AG09319 (cell line): ENCODE measurements around the gene BCL2L11.

ENCODE experiments used
- DNase-seq: peaks from one replicate; pipeline ENCODE4 v3.0.0-alpha.2; 2010; ENCODE audit warnings: low read depth; ENCODE audit errors: extremely low read depth
- TF ChIP-seq, protein P1 (sequence below): IDR thresholded peaks from 2 replicates; pipeline ENCODE4 v1.5.1; 2011; ENCODE audit warnings: low read depth, mild to moderate bottlenecking, inconsistent platforms, low read length, moderate library complexity

Gene BCL2L11

DNA sequence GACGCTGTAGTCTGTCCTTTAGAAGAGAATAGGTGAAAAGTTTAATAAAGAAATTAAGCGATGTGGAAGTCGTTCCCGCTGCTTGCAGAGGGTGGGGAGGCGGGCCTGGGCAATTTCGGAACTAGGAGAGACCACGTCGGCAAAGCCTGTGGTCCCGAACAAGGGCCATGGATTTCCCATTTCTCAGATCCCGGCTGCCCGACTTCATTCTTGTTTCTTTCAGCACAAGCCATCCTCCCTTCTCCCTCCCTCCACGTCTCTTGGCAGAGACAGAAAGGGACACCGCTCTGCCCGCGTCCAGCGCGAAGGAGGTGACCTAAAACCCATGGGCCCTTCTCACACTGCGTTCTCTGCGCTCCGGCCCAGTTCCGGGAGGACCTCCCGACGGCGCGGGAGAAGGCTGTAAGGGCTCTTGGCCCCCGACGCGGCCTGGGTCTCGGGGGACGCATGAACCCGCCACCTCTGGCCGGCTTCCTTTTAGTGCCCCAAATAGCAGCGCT is 2.2 kb upstream of the BCL2L11 start:
- TF ChIP-seq, protein P1, sequence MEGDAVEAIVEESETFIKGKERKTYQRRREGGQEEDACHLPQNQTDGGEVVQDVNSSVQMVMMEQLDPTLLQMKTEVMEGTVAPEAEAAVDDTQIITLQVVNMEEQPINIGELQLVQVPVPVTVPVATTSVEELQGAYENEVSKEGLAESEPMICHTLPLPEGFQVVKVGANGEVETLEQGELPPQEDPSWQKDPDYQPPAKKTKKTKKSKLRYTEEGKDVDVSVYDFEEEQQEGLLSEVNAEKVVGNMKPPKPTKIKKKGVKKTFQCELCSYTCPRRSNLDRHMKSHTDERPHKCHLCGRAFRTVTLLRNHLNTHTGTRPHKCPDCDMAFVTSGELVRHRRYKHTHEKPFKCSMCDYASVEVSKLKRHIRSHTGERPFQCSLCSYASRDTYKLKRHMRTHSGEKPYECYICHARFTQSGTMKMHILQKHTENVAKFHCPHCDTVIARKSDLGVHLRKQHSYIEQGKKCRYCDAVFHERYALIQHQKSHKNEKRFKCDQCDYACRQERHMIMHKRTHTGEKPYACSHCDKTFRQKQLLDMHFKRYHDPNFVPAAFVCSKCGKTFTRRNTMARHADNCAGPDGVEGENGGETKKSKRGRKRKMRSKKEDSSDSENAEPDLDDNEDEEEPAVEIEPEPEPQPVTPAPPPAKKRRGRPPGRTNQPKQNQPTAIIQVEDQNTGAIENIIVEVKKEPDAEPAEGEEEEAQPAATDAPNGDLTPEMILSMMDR: no peak
- DNase-seq: no peak

DNA sequence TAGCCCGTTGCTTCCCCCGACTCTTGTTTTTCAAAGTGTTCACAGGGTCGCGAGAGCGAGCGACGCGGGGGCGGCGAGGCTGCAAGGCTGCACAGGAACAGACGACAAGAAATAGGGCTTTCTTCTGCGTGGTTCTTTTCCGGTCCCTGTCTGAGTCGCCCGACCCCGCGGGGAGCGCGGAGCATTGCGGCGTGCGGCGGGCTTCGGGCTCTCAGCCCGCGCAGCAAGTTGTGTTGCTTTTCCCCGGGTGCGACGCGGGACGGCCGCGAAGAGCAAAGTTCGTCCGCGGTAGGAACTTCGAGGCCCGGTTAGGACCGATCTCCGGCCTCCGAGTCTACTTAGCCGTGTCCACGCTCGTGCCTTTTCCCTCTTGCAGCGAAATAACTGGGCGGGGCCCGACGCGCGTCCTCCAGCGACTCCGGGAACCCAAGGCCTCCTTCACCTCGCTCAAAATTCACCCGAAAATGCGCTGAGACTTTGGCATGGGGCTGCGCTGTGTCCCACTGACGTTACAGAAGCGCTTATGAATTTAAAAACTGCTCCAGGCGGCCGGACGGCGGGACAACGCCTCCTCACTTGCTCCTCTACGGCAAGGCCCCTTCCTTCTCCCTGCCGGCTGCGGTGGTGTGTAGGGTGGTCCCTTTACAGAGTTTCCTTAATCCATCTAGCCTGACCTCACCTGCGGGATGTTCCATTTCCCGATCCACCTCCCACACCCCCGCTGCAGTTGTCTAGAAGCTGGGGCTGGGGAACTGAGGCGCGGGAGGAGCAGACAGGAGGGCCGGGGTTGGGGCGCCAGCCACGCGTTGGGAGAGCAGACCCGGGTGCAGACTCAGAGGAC is 1.5 kb upstream of the BCL2L11 start:
- TF ChIP-seq, protein P1: no peak
- no peak for DNase-seq

DNA sequence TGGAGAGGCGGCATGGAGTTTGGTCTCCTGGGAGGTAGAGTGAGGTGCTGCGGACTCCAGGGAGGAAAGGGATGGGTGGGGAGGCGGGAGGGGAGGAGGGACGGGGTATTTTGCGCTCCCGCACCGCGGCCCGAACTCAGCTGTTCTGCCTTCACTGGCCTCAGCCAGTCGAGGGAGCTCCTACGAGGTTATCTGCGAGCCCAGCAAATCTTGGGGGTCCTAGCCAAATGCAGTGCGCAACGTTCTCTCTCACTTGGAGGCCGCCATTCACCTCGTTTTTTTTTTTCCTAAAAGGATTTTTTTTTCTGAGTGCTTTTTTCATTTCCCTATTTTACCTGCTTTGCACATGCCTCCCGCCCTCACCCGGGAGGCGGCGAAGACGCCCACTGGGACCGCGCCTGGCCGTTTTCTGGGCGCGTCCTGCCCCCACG is 877 bp upstream of the BCL2L11 start:
- no peak for DNase-seq
- TF ChIP-seq, protein P1: no peak

DNA sequence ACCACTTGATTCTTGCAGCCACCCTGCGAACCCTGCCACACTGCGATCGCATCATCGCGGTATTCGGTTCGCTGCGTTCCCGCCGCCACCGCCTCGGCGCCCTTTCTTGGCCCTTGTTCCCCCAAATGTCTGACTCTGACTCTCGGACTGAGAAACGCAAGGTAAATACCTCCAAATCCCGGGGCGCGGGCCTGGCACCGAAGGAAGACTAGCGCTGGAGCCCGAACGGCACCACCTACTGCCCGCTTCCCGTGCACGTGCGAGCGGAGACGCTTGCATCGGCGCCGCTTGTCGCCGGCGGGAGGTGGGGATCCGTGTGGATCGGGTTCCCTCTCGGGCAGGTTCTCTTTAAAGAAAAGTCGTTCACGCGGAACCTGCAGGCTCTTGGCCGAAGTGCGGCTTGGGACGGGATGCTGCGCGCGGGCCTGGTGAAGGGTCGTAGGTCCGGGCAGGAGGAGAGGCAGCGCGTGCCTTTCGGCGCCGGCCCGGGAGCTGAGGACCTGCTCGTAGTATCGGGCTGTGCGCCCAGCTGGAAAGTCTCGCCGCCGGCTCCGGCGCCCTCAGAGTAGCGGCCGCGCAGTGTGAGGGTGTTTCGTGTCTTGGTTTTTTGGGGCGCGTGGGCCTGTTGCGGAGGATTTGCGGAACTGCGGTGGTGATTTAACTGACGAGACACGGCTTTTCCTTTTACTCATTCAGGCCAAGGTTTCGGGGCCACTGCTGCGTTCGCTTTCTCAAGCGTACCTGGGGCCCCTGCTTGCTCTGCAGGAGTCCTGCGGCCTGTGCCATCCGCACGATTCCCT is 514 bp downstream of the BCL2L11 start:
- no peak for DNase-seq
- TF ChIP-seq, protein P1: no peak; the same call in 1 of the 2 replicates

DNA sequence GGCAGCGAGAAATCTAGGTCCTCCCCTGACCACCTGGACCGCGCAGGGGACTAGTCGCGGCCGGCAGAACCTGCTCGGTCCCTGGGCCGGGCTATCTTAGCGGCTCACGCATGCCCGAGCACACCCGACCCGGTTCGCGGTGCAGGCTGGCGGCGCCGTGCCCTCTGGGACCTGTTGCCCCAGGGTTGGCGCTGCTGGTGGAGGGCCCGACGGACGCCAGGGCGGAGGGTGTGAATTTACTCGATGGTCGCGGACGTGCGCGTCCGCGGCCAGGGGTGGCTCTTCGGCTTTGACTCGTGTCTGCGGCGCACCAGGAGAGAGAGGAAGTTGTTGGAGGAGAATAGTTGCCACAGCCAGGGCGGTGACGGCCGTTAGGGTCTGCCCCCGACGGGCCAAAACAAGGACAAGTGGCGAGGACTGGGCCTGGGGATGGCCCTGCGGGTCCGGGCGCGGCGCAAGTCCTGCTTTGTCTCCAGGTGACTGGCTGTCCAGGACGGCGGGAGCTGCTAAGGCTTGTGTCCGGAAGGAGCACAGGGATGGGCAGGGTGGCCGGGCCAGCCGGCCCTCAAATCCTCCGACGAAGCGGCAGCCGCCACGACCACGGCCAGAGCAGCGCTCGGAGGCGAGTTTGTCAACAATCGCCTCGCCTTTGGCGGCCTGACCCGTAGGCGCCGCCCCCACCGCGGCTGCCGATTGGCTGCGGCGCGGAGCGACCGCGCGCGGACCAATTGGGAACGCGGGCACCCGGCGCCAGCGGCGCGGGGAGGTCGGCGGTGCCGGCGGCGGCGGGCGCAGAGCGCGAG is 1.3 kb downstream of the BCL2L11 start:
- TF ChIP-seq, protein P1: no peak
- peak; percentile 67 for DNase-seq

DNA sequence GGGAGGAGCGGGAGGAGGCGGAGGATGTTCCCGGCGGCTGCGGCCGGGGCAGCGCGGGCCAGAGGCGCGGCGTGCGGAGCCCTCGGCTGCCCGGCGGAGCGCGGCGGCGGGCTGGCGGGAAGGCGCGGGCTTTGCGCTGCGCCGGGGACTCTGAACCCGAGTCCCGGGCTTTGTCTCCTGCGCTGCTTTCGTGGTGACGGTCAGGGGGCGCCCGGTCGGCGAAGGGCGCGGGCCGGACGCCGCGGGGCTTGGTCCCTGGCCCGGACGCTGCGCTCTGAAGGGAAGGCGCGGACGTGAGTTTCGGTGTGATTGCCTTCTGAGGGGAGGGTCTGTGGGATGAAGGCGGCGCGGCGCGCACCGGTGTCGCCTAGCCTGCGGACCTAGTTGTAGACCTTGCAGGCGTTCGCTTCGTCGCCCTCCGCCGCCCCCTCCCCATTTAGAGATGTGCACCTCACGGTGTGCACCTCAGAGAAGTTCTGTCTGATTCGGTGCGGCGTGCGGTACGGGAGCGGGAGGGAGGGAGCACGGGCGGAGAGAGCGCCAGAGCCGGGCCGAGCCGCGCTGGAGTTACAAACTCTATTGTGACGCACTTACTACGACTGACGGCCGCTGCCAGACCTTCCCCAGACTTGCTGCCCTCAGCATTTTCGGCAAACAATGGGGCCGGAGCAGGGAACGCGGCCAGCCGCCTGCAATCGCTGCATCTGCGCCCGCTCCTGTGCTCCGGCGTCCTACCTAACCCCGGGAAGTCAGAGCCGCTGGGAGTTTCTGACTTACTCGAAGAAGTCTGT is 2.1 kb downstream of the BCL2L11 start:
- peak; percentile 53 for DNase-seq
- TF ChIP-seq, protein P1: no peak
